Activated CD4-positive, alpha-beta T cell treated with anti-CD3 and anti-CD28 coated beads for 36 hours (primary cell): ENCODE results near the gene TRRAP. TPM values are rescaled to one million over a fixed set of nuclear protein-coding genes. Genes with fewer than 3 reads are reported as not detected.
"Not testable (repeated sequence)": the region's sequence is repeated elsewhere in the genome, so short reads cannot be mapped to it uniquely, and the experiment has no call there.

ENCODE experiments used
- ATAC-seq: fragments of 200-7000 bp; cut with Tn5 transposase; one replicate; pipeline ENCODE4 v1.10.0; 2021; ENCODE audit warnings: mild to moderate bottlenecking, moderate library complexity
- CTCF ChIA-PET: fragments of 350-600 bp; sonication (Branson Sonifier 250); formaldehyde crosslinking; loops from one replicate; lab custom pipeline; 2021; ENCODE audit warnings: antibody characterized with exemption; lab: Charles Lee
- POLR2A ChIA-PET: fragments of 350-600 bp; sonication (Branson Sonifier 250); formaldehyde crosslinking; loops from one replicate; lab custom pipeline; 2021; ENCODE audit warnings: antibody characterized with exemption, inconsistent platforms; lab: Charles Lee
- DNase-seq: peaks from one replicate; pipeline ENCODE4 v3.0.0-alpha.2; 2020
- H3K27ac Mint-ChIP-seq: one replicate; pipeline ENCODE4 v1.8.0; 2021; ENCODE audit warnings: mixed read lengths
- H3K27me3 Mint-ChIP-seq: one replicate; pipeline ENCODE4 v1.8.0; 2021; ENCODE audit warnings: mixed read lengths
- H3K36me3 Mint-ChIP-seq: one replicate; pipeline ENCODE4 v1.8.0; 2021; ENCODE audit warnings: low read depth, mixed read lengths
- H3K4me1 Mint-ChIP-seq: one replicate; pipeline ENCODE4 v1.8.0; 2021; ENCODE audit warnings: mixed read lengths
- H3K4me3 Mint-ChIP-seq: one replicate; pipeline ENCODE4 v1.8.0; 2021; ENCODE audit warnings: mild to moderate bottlenecking, moderate library complexity, mixed read lengths
- H3K9me3 Mint-ChIP-seq: one replicate; pipeline ENCODE4 v1.8.0; 2021; ENCODE audit warnings: low read depth, mixed read lengths
- intact Hi-C, 2 experiments: fragments of 100-400 bp; cut with DNase I in 1 of 2; cut with micrococcal nuclease in 1 of 2; formaldehyde crosslinking; loops; one replicate each; pipeline versions ENCODE4 v1.14.2 to v1.15.1; 2022 to 2024; cut with DNase I, micrococcal nuclease
- total RNA-seq, 2 experiments: library from RNA; stranded (reverse); gene quantifications; one replicate each; pipeline ENCODE4 v1.2.3, GENCODE V29; 2021

The TRRAP gene
- total RNA-seq, 2 experiments from 2014 or later = 51.7 to 54.0 TPM

GRCh38 chr7:98841179-98841997, 36.9 kb upstream of the TRRAP start:
- POLR2A ChIA-PET = interaction anchor here (0.7 kb wide), 1 partner anchor 106 kb away, joined by 3 read pairs; no protein-coding TSS in a partner anchor
- Mint-ChIP-seq H3K27ac (no peak overlapping the region), H3K36me3 (no peaks in the 10 kb centered on the region), H3K27me3 (peaks cover 10% of the 10 kb centered on the region), H3K9me3 (no peaks in the 10 kb centered on the region), H3K4me3 (no peak overlapping the region), H3K4me1 (no peaks in the 10 kb centered on the region)
- DNase-seq (peak; percentile 81), ATAC-seq (peak; percentile 78)
- intact Hi-C loops = loop anchor here (1.0 to 5.0 kb wide), 5 partner anchors 94 to 820 kb away; no protein-coding TSS in a partner anchor
- CTCF ChIA-PET = interaction anchor here (0.6 to 2.5 kb wide), 22 partner anchors 10 to 923 kb away, joined by 3 to 36 read pairs (median 3); partner anchors contain the start of gene TRRAP

GRCh38 chr7:98842552-98842951, 35.8 kb upstream of the TRRAP start:
- intact Hi-C loops = loop anchor here (5.0 kb wide), 1 partner anchor 95 kb away; no protein-coding TSS in a partner anchor
- not testable (repeated sequence) for ATAC-seq, H3K27me3 Mint-ChIP-seq, H3K36me3 Mint-ChIP-seq, H3K4me3 Mint-ChIP-seq, DNase-seq, H3K4me1 Mint-ChIP-seq, H3K27ac Mint-ChIP-seq, H3K9me3 Mint-ChIP-seq
- CTCF ChIA-PET = interaction anchor here (0.6 to 2.5 kb wide), 9 partner anchors 11 to 922 kb away, joined by 3 to 36 read pairs (median 6); no protein-coding TSS in a partner anchor
- POLR2A ChIA-PET = interaction anchor here (0.6 kb wide), 1 partner anchor 583 kb away, joined by 5 read pairs; no protein-coding TSS in a partner anchor

- ChIA-PET CTCF (no interaction called here), POLR2A (no interaction called here)
- no peaks in the 10 kb centered on the region for H3K36me3 Mint-ChIP-seq
- no peaks in the 10 kb centered on the region for H3K27me3 Mint-ChIP-seq
- no peaks in the 10 kb centered on the region for H3K4me1 Mint-ChIP-seq
- no peak overlapping the region for H3K27ac Mint-ChIP-seq
- intact Hi-C loops = no loop called here
- H3K4me3 Mint-ChIP-seq = no peak overlapping the region
- ATAC-seq = no peak
- no peak for DNase-seq
- H3K9me3 Mint-ChIP-seq = no peaks in the 10 kb centered on the region
These were observed 29.4 kb upstream of the TRRAP start for GRCh38 chr7:98848918-98849317.

DNA sequence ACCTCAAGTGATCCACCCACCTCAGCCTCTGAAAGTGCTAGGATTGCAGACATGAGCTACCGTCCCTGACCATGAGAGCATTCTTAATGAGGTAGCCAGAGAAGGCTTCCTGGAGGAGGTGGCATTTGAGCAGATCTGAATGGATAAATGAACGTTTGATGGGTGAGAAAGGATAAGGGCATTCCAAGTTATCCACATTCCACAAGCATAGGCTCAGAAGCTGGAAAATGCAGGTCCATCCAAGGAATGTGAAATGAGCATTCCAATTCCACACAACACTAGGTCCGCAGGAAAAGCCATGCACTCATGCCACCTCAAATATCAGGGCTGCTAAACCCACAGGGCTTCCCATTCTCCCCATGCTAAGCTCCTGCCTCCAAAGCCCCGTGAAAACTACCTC, 25.5 kb upstream of the TRRAP start:
- ATAC-seq (no peak), DNase-seq (no peak)
- Mint-ChIP-seq H3K9me3 (no peaks in the 10 kb centered on the region), H3K4me3 (no peak overlapping the region), H3K27me3 (no peaks in the 10 kb centered on the region), H3K27ac (no peak overlapping the region), H3K4me1 (no peaks in the 10 kb centered on the region), H3K36me3 (no peaks in the 10 kb centered on the region)
- intact Hi-C loops = no loop called here
- ChIA-PET CTCF (interaction anchor here (0.9 kb wide), 1 partner anchor 42 kb away, joined by 3 read pairs; no protein-coding TSS in a partner anchor), POLR2A (no interaction called here)

DNA sequence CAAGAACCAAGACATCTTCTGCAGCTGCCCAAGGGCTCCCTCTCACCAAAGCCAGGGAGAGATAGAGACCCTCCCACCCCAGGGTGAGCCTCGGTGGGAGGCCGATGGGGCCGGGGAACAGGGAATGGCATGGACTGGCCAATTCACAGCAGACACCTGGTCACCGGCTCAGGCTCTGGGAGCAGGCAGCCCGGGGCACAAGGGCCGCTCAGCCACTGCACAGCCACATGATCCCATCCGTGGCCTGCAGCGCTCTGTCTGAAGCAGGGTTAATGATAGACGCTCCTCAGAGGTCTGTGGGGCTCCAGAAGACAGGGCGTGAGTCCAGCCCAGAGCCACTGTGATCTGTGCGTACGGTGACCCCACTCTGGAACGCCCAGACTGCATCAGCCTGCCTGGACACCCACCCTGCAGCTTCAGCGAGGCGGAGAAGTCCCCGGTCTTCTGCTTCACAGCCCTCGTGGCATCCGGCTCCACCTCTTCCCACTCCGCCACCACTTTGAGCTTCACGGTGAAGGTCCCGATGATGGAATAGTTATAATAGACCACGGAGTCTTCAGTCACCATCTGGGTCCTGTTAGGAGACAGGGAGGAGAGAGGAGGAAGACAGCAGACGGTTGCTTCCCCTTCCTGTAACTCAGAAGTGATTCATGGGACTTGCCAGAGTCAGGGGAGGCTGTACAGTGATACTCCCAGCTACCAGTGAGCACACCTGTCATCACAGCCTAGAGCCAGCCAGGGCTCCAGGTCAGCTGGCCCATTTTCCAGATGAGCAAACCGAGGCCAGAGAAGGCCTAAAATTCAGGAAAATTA, 22.5 kb upstream of the TRRAP start:
- no peaks in the 10 kb centered on the region for H3K36me3 Mint-ChIP-seq
- intact Hi-C loops = loop anchor here in 1 of 2 experiments (2.0 kb wide), 1 partner anchor 45 kb away; no protein-coding TSS in a partner anchor
- DNase-seq = no peak

GRCh38 chr7:98860071-98860470, 18.3 kb upstream of the TRRAP start:
- no peak overlapping the region for H3K4me3 Mint-ChIP-seq
- H3K36me3 Mint-ChIP-seq = no peaks in the 10 kb centered on the region
- intact Hi-C loops = no loop called here
- H3K27ac Mint-ChIP-seq = no peak overlapping the region
- ATAC-seq (no peak), DNase-seq (no peak)
- ChIA-PET POLR2A (no interaction called here), CTCF (no interaction called here)
- no peaks in the 10 kb centered on the region for H3K9me3 Mint-ChIP-seq
- no peaks in the 10 kb centered on the region for H3K4me1 Mint-ChIP-seq
- H3K27me3 Mint-ChIP-seq = peaks cover 8% of the 10 kb centered on the region

More for the DNA sequence above, 22.5 kb upstream of the TRRAP start:
- Mint-ChIP-seq H3K27ac (no peak overlapping the region), H3K9me3 (no peaks in the 10 kb centered on the region), H3K27me3 (peaks cover 8% of the 10 kb centered on the region), H3K4me1 (no peaks in the 10 kb centered on the region), H3K4me3 (no peak overlapping the region)
- peak; percentile 49 for ATAC-seq
- ChIA-PET POLR2A (no interaction called here), CTCF (no interaction called here)

GRCh38 chr7:98862203-98862602, 16.1 kb upstream of the TRRAP start:
- CTCF ChIA-PET = interaction anchor here (1.2 kb wide), 1 partner anchor 16 kb away, joined by 3 read pairs; the partner anchor contains the start of gene TRRAP
- intact Hi-C loops = no loop called here
- POLR2A ChIA-PET = no interaction called here
- Mint-ChIP-seq H3K9me3 (no peaks in the 10 kb centered on the region), H3K27ac (no peak overlapping the region), H3K36me3 (no peaks in the 10 kb centered on the region), H3K4me1 (no peaks in the 10 kb centered on the region), H3K27me3 (peaks cover 8% of the 10 kb centered on the region), H3K4me3 (no peak overlapping the region)
- ATAC-seq (no peak), DNase-seq (no peak)

DNA sequence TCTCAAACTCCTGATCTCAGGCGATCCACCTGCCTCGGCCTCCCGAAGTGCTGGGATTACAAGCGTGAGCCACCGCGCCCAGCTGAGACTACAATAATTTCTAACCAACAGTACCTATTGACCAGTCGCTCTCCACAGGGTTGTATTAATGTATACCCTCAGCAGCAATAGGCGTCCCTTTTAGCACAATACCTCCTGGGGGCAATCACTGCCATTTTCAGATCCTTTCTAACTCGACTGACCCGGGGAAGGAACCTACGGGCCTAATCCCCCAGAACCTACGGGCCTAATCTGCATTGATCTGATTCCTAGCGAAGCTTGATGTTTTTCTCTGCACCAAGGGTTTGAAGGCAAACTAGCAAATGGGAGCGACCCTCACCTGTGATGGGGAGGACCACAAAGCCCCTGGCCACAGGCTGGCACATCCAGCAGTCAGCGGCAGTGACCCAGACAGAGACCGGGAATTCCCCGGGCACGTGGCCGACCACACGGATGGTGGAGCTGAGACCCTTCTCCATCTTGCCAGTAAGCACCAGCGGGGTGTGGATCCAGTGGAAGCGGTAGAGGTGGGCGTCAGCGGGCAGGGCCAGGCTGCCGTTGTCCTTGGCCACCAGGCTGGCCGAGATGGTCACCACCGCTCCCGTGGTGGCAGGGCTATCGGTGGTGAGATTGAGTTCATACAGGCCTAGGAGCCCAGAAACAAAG, 15.5 kb upstream of the TRRAP start:
- H3K9me3 Mint-ChIP-seq = no peaks in the 10 kb centered on the region
- no peak overlapping the region for H3K4me3 Mint-ChIP-seq
- H3K4me1 Mint-ChIP-seq = no peaks in the 10 kb centered on the region
- CTCF ChIA-PET = no interaction called here
- intact Hi-C loops = no loop called here
- no peak overlapping the region for H3K27ac Mint-ChIP-seq
- POLR2A ChIA-PET = interaction anchor here (0.6 kb wide), 1 partner anchor 706 kb away, joined by 3 read pairs; no protein-coding TSS in a partner anchor
- H3K27me3 Mint-ChIP-seq = peaks cover 8% of the 10 kb centered on the region
- no peak for ATAC-seq
- no peak for DNase-seq
- H3K36me3 Mint-ChIP-seq = no peaks in the 10 kb centered on the region

- intact Hi-C loops = no loop called here
- Mint-ChIP-seq H3K4me3 (no peak overlapping the region), H3K4me1 (no peaks in the 10 kb centered on the region)
These were observed 14.7 kb upstream of the TRRAP start for GRCh38 chr7:98863601-98864000.

DNA sequence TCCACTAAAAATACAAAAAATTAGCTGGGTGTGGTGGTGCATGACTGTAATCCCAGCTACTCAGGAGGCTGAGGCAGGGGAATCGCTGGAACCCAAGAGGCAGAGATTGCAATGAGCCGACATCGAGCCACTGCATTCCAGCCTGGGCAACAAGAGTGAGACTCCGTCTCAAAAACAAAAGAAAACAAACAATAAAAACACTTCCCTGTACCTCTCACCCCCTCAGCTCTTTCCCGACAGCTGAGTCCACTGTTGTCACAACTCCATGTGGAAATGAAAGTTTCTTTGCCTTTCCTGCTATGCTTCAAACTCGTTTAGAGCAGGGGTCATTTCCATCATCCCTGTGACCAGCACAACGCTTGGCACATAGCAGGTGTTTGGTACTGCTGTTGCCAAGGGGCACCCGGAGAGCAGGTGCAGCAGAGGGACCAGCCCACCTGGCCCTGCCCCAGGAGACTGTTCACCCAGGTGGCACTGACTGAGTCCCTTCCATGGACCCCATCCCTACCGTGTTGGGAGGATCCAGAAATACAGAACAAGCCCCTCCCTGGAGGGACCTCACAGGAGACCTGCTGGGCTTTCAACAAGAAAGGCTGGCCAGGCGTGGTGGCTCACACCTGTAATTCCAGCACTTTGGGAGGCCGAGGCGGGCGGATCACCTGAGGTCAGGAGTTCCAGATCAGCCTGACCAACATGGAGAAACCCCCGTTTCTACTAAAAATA, 13.4 kb upstream of the TRRAP start:
- intact Hi-C loops = no loop called here
- H3K4me1 Mint-ChIP-seq = no peaks in the 10 kb centered on the region
- H3K27ac Mint-ChIP-seq = no peak overlapping the region
- ChIA-PET CTCF (no interaction called here), POLR2A (no interaction called here)
- H3K4me3 Mint-ChIP-seq = no peak overlapping the region
- no peak for ATAC-seq
- peaks cover 11% of the 10 kb centered on the region for H3K27me3 Mint-ChIP-seq
- DNase-seq = no peak
- H3K36me3 Mint-ChIP-seq = no peaks in the 10 kb centered on the region
- H3K9me3 Mint-ChIP-seq = no peaks in the 10 kb centered on the region

More at GRCh38 chr7:98863601-98864000, 14.7 kb upstream of the TRRAP start:
- DNase-seq = no peak
- Mint-ChIP-seq H3K36me3 (no peaks in the 10 kb centered on the region), H3K9me3 (no peaks in the 10 kb centered on the region), H3K27ac (no peak overlapping the region), H3K27me3 (peaks cover 11% of the 10 kb centered on the region)
- POLR2A ChIA-PET = interaction anchor here (0.6 kb wide), 1 partner anchor 707 kb away, joined by 3 read pairs; no protein-coding TSS in a partner anchor
- ATAC-seq = no peak
- CTCF ChIA-PET = no interaction called here
